Measurements from ENCODE around the gene ADGRB3. TPM values are rescaled to one million over a fixed set of nuclear protein-coding genes. Genes with fewer than 3 reads are reported as not detected.

Gene ADGRB3
- total RNA-seq, 2 experiments from 2014 or later = not detected

DNA sequence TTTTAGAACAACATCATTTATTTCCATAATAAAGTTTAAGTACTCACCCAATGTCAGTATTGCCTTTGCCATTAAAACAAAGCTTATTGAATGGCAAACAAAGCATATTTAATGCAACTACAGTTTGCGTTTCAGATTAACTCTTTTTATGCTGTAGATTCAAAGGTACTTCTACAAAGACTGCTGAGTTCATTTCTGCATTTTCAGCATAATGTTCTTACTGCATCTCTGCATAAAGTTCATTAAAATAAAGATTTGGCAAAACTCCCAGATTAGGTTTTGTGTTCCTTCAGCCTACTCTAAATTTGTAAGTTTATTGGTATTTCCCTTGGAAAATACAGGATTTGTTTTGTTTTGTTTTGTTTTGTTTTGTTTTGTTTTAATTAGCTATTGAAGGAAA, 359.4 kb downstream of the ADGRB3 start:
- DNase-seq = no peak
- no peak overlapping the region for H3K27ac Mint-ChIP-seq
- CTCF ChIA-PET = no interaction called here
- ATAC-seq = no peak
- H3K27me3 Mint-ChIP-seq (ENCODE audit: low read depth) = no peaks in the 10 kb centered on the region
- POLR2A ChIA-PET = no interaction called here
- no peak overlapping the region for H3K4me3 Mint-ChIP-seq
- H3K4me1 Mint-ChIP-seq (ENCODE audit: low read depth) = no peaks in the 10 kb centered on the region
- no peaks in the 10 kb centered on the region for H3K9me3 Mint-ChIP-seq (ENCODE audit: insufficient read depth)
- no peaks in the 10 kb centered on the region for H3K36me3 Mint-ChIP-seq (ENCODE audit: low read depth)

GRCh38 chr6:69005199-69005598, 370.1 kb downstream of the ADGRB3 start:
- no peaks in the 10 kb centered on the region for H3K4me1 Mint-ChIP-seq (ENCODE audit: low read depth)
- ATAC-seq (no peak), DNase-seq (no peak)
- POLR2A ChIA-PET = no interaction called here
- H3K9me3 Mint-ChIP-seq (ENCODE audit: insufficient read depth) = no peaks in the 10 kb centered on the region
- no peaks in the 10 kb centered on the region for H3K27me3 Mint-ChIP-seq (ENCODE audit: low read depth)
- no peak overlapping the region for H3K4me3 Mint-ChIP-seq
- CTCF ChIA-PET = no interaction called here
- no peaks in the 10 kb centered on the region for H3K36me3 Mint-ChIP-seq (ENCODE audit: low read depth)
- H3K27ac Mint-ChIP-seq = no peak overlapping the region

DNA sequence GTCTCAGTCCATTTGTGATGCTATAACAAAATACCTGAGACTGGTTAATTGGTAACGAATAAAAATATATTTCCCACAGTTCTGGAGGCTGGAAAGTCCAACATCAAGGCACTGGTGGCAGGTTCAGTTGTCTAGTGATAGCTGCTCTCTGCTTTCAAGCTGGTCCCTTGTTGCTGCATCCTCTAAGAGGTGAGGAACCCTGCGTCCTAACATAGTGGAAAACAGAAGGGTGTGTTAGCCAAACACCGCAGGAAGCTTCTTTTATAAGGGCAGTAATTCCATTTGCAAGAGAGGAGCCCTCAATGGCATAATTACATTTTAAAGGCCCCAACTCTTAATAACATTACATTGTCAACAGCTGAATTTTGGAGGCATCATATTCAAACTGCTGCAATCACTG, 372.7 kb downstream of the ADGRB3 start:
- POLR2A ChIA-PET = no interaction called here

DNA sequence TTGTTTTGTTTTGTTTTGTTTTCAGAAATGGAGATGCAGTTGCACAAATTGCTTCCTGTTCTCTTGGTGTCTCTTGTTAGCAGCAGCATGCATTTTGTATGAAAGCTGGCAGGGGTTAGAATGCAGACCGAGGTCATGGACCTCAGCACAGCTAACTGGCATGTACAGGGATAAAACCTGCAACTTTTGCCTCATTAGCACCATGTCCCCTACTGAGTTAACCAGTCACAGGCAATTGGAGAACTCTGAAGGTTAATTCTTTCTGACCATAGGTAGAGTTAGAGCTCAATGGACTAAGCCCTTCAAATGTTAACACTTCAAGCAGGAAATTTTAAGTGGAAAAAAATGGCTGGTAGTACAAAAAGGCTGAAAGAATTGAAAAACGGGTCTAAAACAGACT, 377.1 kb downstream of the ADGRB3 start:
- H3K36me3 Mint-ChIP-seq (ENCODE audit: low read depth) = no peaks in the 10 kb centered on the region
- DNase-seq (no peak), ATAC-seq (no peak)
- H3K27me3 Mint-ChIP-seq (ENCODE audit: low read depth) = no peaks in the 10 kb centered on the region
- no peak overlapping the region for H3K27ac Mint-ChIP-seq
- no peak overlapping the region for H3K4me3 Mint-ChIP-seq
- ChIA-PET POLR2A (no interaction called here), CTCF (no interaction called here)
- no peaks in the 10 kb centered on the region for H3K4me1 Mint-ChIP-seq (ENCODE audit: low read depth)
- H3K9me3 Mint-ChIP-seq (ENCODE audit: insufficient read depth) = no peaks in the 10 kb centered on the region

More for the DNA sequence above, 372.7 kb downstream of the ADGRB3 start:
- Mint-ChIP-seq H3K4me3 (no peak overlapping the region), H3K27ac (no peak overlapping the region), H3K4me1 (ENCODE audit: low read depth) (no peaks in the 10 kb centered on the region), H3K9me3 (ENCODE audit: insufficient read depth) (no peaks in the 10 kb centered on the region), H3K36me3 (ENCODE audit: low read depth) (no peaks in the 10 kb centered on the region), H3K27me3 (ENCODE audit: low read depth) (no peaks in the 10 kb centered on the region)
- DNase-seq = no peak
- ATAC-seq = no peak
- CTCF ChIA-PET = no interaction called here

DNA sequence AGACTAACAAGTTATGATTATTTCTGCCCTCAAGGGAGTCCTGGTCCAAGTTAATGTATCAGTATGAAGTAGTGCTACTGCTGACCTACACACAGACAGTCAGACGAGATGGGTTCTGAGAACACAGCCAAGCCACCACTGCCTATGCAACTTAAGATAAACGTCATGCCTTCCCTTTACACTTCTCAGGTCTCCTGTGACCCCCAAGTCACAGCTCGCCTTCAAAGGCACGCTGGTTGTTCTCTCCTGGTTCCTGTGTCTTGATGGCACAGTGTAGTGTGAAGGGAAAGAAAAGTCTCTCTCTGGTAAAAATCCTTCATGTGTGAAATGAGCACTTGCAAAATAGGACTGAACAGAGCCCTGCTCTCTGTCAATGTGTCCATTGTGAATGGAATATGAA, 377.8 kb downstream of the ADGRB3 start:
- no peaks in the 10 kb centered on the region for H3K4me1 Mint-ChIP-seq (ENCODE audit: low read depth)
- ATAC-seq = no peak
- no peak overlapping the region for H3K4me3 Mint-ChIP-seq
- CTCF ChIA-PET = no interaction called here
- no peaks in the 10 kb centered on the region for H3K36me3 Mint-ChIP-seq (ENCODE audit: low read depth)
- no peaks in the 10 kb centered on the region for H3K27me3 Mint-ChIP-seq (ENCODE audit: low read depth)
- POLR2A ChIA-PET = interaction anchor here (0.6 kb wide), 1 partner anchor 198 kb away, joined by 3 read pairs; no protein-coding TSS in a partner anchor
- H3K9me3 Mint-ChIP-seq (ENCODE audit: insufficient read depth) = no peaks in the 10 kb centered on the region
- DNase-seq = no peak
- H3K27ac Mint-ChIP-seq = no peak overlapping the region

GRCh38 chr6:69018906-69019305, 383.8 kb downstream of the ADGRB3 start:
- Mint-ChIP-seq H3K9me3 (ENCODE audit: insufficient read depth) (no peaks in the 10 kb centered on the region), H3K4me3 (no peak overlapping the region), H3K27me3 (ENCODE audit: low read depth) (no peaks in the 10 kb centered on the region), H3K36me3 (ENCODE audit: low read depth) (no peaks in the 10 kb centered on the region), H3K27ac (no peak overlapping the region), H3K4me1 (ENCODE audit: low read depth) (no peaks in the 10 kb centered on the region)
- POLR2A ChIA-PET = no interaction called here
- DNase-seq = no peak
- no peak for ATAC-seq
- CTCF ChIA-PET = no interaction called here

- ATAC-seq = no peak
These were observed 384.8 kb downstream of the ADGRB3 start for GRCh38 chr6:69019832-69020231.

GRCh38 chr6:69022993-69023392, 387.9 kb downstream of the ADGRB3 start:
- DNase-seq (no peak), ATAC-seq (no peak)
- Mint-ChIP-seq H3K4me1 (ENCODE audit: low read depth) (no peaks in the 10 kb centered on the region), H3K4me3 (no peak overlapping the region), H3K27me3 (ENCODE audit: low read depth) (no peaks in the 10 kb centered on the region), H3K36me3 (ENCODE audit: low read depth) (no peaks in the 10 kb centered on the region), H3K9me3 (ENCODE audit: insufficient read depth) (peaks cover 3% of the 10 kb centered on the region), H3K27ac (no peak overlapping the region)
- POLR2A ChIA-PET = no interaction called here
- CTCF ChIA-PET = no interaction called here

More at GRCh38 chr6:69019832-69020231, 384.8 kb downstream of the ADGRB3 start:
- DNase-seq = no peak
- no peak overlapping the region for H3K4me3 Mint-ChIP-seq
- no peaks in the 10 kb centered on the region for H3K27me3 Mint-ChIP-seq (ENCODE audit: low read depth)
- no peak overlapping the region for H3K27ac Mint-ChIP-seq
- POLR2A ChIA-PET = no interaction called here
- no peaks in the 10 kb centered on the region for H3K36me3 Mint-ChIP-seq (ENCODE audit: low read depth)
- CTCF ChIA-PET = no interaction called here
- H3K4me1 Mint-ChIP-seq (ENCODE audit: low read depth) = no peaks in the 10 kb centered on the region
- no peaks in the 10 kb centered on the region for H3K9me3 Mint-ChIP-seq (ENCODE audit: insufficient read depth)

DNA sequence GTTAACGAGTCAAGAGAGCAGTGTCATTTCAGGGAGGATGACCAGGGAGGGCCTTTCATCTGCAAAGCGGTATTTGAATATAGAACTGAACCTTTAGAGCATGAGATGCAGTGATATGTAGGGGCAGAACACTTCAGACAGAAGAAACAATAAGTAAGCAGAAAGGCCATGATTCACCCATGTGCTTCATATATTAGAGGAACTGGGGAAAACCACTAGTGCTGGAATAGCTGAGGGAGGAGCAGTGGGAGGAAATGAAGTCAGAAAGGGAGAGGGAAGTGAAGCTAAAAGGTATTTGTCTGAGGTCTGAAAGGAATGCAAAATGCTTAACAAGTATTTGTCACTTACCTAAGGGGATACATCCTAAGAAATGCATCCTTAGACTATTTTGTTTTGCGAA, 391.2 kb downstream of the ADGRB3 start:
- H3K4me3 Mint-ChIP-seq = no peak overlapping the region
- ChIA-PET CTCF (no interaction called here), POLR2A (no interaction called here)
- no peaks in the 10 kb centered on the region for H3K4me1 Mint-ChIP-seq (ENCODE audit: low read depth)
- DNase-seq (no peak), ATAC-seq (no peak)
- no peak overlapping the region for H3K27ac Mint-ChIP-seq
- no peaks in the 10 kb centered on the region for H3K27me3 Mint-ChIP-seq (ENCODE audit: low read depth)
- H3K36me3 Mint-ChIP-seq (ENCODE audit: low read depth) = no peaks in the 10 kb centered on the region
- peaks cover 3% of the 10 kb centered on the region for H3K9me3 Mint-ChIP-seq (ENCODE audit: insufficient read depth)

- POLR2A ChIA-PET = no interaction called here
- Mint-ChIP-seq H3K36me3 (ENCODE audit: low read depth) (no peaks in the 10 kb centered on the region), H3K4me3 (no peak overlapping the region), H3K27me3 (ENCODE audit: low read depth) (no peaks in the 10 kb centered on the region), H3K4me1 (ENCODE audit: low read depth) (no peaks in the 10 kb centered on the region), H3K9me3 (ENCODE audit: insufficient read depth) (peaks cover 3% of the 10 kb centered on the region), H3K27ac (no peak overlapping the region)
- DNase-seq (no peak), ATAC-seq (no peak)
- CTCF ChIA-PET = no interaction called here
These were observed 391.6 kb downstream of the ADGRB3 start for GRCh38 chr6:69026715-69027114.

DNA sequence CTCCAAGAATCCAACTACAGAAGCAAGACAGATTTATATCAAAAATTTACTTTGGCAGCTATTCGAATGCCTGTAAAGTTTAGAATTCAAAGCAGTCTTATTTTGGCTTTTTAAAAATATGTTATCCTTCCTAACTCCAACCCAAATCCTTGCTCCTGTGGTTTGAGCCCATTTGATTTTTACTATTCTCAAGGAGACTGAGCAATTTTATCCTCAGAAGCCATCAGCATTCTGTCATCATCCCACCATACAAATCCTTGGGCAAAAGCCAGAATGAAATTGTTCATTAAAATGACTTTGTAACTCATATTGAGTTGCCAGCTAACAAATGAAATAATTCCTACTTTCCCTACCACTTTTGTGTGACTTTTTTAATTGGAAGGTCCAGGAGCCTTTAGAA, 392.8 kb downstream of the ADGRB3 start:
- Mint-ChIP-seq H3K27ac (no peak overlapping the region), H3K36me3 (ENCODE audit: low read depth) (no peaks in the 10 kb centered on the region), H3K4me1 (ENCODE audit: low read depth) (no peaks in the 10 kb centered on the region), H3K4me3 (no peak overlapping the region), H3K27me3 (ENCODE audit: low read depth) (no peaks in the 10 kb centered on the region), H3K9me3 (ENCODE audit: insufficient read depth) (peaks cover 3% of the 10 kb centered on the region)
- CTCF ChIA-PET = no interaction called here
- POLR2A ChIA-PET = no interaction called here
- DNase-seq = no peak
- ATAC-seq = no peak

- no peaks in the 10 kb centered on the region for H3K36me3 Mint-ChIP-seq (ENCODE audit: low read depth)
- ChIA-PET CTCF (no interaction called here), POLR2A (no interaction called here)
- H3K27ac Mint-ChIP-seq = no peak overlapping the region
- no peaks in the 10 kb centered on the region for H3K4me1 Mint-ChIP-seq (ENCODE audit: low read depth)
- no peaks in the 10 kb centered on the region for H3K27me3 Mint-ChIP-seq (ENCODE audit: low read depth)
- no peak for DNase-seq
- no peak overlapping the region for H3K4me3 Mint-ChIP-seq
- no peaks in the 10 kb centered on the region for H3K9me3 Mint-ChIP-seq (ENCODE audit: insufficient read depth)
- no peak for ATAC-seq
These were observed 403.8 kb downstream of the ADGRB3 start for GRCh38 chr6:69038841-69039240.

DNA sequence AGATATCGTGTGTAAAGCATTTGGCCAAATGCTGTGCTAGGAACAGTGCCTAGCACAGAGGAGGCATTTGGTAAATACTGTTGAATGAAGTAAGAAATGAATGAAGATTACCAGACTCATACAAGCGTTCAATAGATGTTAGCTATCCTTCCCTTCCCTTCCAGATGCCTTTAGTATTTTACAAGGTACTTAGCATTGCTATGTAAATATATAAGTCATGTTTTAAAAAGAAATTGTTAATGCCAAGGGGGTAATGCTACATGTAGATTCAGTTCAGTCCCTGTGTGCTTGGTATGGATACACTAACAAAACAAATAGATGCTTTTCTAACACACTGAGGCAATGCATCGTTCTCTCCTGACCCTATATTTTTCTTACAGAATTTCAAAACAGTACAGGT, 407.2 kb downstream of the ADGRB3 start:
- Mint-ChIP-seq H3K9me3 (ENCODE audit: insufficient read depth) (no peaks in the 10 kb centered on the region), H3K4me1 (ENCODE audit: low read depth) (no peaks in the 10 kb centered on the region), H3K4me3 (no peak overlapping the region), H3K27ac (no peak overlapping the region), H3K27me3 (ENCODE audit: low read depth) (no peaks in the 10 kb centered on the region), H3K36me3 (ENCODE audit: low read depth) (no peaks in the 10 kb centered on the region)
- no peak for DNase-seq
- CTCF ChIA-PET = no interaction called here
- no peak for ATAC-seq
- POLR2A ChIA-PET = no interaction called here

All from activated CD8-positive, alpha-beta T cell treated with anti-CD3 and anti-CD28 coated beads, Interleukin-2, amount 10 ng/mL, durations not matched to agents 7 days and 5 days (primary cell).